ENCODE measurements around the gene RFNG.

- TF ChIP-seq CTCF (IDR thresholded peaks at IDR 0.05) (no peak), POLR2A (IDR thresholded peaks at IDR 0.05) (no peak)
Measured at GRCh38 chr17:82013341-82013740, 38.3 kb downstream of the RFNG start.
